Left lobe of liver (tissue), 2 donors: Measurements from ENCODE around the gene FAAP20. TPM values are rescaled to one million over a fixed set of nuclear protein-coding genes. Genes with fewer than 3 reads are reported as not detected.
A peak's percentile ranks its signal among the peaks of the same experiment; 100 is the strongest.

ENCODE experiments used
- ATAC-seq: fragments of 200-7000 bp; cut with Tn5 transposase; one replicate; pipeline ENCODE4 v1.9.1; 2020; ENCODE audit warnings: mild to moderate bottlenecking, moderate library complexity
- DNase-seq: peaks from one replicate; pipeline ENCODE4 v3.0.0-alpha.2; 2020; ENCODE audit warnings: low spot score
- total RNA-seq: library from RNA; stranded (reverse); gene quantifications from one replicate; pipeline ENCODE4 v1.2.1, GENCODE V29; 2021
- donor health status: DM: no; HTN: no; CAD: no; lungs with moderate emphysema.
- donor health status: DM: no; HTN: yes; CAD: no.

FAAP20 gene
- total RNA-seq, 1 donor from 2014 or later = 24.8 TPM

DNA sequence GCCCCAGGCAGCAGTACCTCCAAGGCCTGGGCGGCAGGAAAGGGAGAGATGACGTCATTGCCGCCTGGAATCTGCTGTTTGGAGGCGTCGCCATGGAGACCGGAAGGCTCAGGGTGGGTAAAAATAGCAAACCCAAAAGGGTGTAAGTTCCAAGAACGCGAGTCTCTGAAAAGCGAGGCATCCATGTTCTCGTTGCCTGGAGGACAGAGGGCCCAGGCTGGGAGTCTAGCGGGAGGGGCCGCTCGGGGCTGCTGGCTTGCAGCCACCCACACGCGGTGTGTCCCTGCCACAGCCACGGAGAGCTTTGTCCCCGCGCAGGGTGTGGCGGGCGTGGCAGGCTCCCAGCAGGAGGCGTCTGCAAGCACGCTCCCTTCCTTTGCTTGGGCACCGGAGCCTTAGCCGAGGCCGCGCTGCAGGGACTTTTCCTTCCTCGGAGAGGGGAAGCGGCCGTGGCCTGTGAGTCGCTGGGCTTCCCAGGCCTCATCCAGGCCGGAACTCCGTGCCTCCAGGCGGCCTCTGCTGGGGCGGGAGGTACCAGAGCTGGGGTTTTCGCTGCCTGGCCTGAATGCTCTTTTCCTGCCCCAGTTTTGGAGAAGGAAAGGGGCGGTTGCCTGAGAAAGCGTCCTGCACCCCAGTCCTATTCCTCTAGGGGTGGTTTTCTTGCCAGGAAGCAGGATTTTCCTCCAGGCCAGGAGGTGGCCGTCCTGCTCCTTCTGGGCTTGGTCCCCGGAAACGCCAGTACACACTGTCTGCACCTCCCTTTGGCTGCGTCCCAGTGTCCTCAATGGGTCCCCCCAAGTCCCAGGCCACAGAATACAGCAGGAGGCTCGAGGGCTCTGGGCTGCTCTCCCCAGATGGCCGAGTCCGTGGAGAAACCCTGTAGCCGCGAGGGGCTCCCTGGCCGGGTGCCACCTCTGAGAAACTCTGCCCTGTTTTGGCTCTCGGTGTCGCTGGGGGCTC, 18.2 kb upstream of the FAAP20 start:
- ATAC-seq (no peak), DNase-seq (peak; percentile 72)

DNA sequence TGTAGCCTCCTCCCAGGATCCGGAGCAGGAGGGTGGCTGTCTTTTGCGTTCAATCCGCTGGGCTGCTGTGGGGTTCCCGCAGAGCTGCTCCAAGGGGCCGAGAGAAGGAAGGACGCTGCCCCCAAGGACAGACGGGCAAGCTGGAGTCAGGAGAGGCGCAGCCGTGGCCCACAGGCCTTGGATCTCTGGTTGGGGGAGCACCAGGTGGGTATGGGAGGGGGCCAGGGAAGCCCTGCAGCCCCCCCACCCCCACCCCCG, 17.6 kb upstream of the FAAP20 start:
- no peak for ATAC-seq
- DNase-seq = no peak

DNA sequence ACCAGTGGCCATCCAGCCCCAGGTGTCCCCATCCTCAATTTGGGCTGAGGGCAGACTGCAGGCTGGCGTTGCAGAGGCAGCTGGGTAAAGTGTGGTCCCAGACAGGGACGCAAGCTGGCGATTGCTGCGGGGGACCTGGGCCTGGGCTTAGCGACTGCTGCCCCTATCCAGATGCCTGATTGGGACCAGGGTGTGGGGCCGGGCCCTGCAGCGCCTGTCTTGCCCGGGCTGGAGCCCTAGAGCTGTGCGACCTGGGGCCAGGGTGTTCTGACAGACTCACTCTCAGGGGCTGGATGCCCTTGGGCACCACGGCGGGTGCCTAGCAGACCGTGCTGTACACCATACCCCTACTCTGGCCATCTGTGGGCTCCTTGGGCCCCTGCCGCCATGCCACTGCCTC, 16.2 kb upstream of the FAAP20 start:
- no peak for ATAC-seq
- DNase-seq = no peak

DNA sequence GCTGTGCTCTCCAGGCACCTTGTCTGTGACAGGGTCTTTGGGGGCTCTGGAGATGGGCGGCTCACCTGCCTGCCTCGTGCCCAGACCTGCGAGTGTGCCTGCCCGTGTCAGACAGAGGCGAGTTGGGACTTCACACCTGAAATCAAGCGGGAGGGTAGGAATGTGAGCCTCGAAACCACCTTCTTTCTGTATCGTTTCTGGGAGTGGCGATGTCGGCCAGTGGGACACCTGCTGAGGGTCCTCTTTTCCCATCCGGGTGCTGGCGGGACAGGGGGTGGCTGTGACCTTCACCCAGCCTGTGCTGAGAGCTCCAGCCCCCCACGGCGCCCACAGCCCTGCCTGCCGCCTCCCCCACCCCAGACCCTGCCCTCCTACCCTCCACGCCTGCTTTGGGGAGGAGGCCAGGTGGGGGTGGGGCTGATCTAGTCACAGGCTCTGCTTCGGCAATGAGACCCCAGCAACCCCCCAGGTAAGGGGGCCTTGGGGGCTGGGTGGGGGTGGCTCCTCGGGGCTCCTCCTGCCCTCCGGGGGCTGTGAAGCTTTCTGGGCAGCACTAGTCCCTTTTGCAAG, 15.6 kb upstream of the FAAP20 start:
- ATAC-seq (no peak), DNase-seq (no peak)

DNA sequence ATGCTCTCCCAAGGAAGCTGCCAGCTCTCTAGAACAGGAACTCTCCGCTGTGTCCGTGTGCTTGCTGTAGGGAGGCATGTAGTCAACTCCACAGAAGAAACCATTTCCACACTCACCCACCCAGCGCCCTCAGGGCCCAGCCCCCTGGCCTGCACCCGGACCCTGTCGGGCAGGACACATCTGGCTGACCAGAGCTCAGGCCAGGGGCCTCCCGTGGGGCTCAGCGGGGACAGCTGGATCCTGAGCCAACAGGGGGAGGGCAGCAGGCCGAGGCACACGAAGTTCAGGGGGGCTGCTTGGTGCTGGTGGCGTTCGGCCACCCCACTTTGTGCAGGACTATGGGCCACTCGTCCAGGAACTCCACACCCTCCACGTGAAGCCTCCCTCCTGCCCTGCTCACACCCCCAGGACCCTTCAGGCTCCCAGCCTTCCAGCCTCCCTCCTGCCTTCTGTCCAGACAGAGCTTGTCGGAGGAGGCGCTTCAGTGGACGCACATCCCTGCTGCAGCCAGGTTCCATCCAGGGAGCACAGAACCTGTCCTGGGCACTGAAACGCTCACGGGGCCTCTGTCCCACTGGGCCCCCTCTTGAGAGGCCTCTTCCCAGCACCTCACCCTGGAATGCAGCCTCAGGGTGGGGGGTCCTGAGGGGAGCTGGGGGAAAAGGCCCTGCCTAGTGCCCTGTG, 15.0 kb upstream of the FAAP20 start:
- DNase-seq (no peak), ATAC-seq (no peak)

DNA sequence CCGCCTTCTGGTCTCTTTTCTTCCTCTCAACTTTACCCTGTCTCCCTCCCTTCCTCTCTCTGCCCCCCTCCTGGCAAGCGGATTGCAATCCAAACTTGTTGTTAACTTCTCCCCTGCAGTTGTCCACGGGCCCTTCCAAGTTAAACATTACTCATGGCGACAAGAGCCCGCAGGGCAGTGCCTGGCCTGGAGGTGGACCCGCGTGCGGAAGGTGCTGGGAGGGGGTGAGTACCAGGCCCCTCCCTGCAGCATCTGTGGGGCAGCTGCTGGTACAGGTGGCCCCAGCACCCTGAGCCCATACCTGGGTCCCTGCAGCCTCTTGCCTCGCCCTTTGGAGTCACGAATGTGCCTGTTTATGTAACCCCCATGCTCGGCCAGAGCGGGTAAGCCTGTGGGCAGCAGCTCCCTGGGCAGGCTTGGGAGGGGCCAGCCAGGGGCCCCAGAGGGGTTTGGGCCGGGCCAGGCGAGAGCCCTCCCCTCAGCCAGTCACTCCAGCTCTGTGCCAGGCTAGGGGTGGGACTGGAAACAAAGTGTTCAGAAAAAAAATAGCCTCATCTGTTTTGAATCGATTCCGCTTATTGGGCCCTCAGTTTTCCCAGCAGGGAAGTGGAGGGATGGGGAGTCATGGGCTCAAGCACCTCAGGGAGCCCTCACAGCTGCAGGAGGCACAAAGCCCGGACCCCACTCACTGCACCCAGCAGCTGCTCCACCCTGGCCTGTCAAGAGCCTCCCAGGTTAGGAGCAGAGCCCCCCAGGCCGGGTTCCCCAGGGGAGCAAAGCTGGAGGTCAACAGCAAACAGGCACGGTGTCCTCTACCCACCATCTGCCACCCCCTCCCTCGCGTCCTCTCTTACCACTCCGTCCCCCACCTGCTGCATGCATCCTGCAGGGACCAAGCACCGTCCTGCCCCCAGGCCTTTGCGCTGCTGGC, 14.0 kb upstream of the FAAP20 start:
- DNase-seq (peak; percentile 92), ATAC-seq (peak; percentile 55)

DNA sequence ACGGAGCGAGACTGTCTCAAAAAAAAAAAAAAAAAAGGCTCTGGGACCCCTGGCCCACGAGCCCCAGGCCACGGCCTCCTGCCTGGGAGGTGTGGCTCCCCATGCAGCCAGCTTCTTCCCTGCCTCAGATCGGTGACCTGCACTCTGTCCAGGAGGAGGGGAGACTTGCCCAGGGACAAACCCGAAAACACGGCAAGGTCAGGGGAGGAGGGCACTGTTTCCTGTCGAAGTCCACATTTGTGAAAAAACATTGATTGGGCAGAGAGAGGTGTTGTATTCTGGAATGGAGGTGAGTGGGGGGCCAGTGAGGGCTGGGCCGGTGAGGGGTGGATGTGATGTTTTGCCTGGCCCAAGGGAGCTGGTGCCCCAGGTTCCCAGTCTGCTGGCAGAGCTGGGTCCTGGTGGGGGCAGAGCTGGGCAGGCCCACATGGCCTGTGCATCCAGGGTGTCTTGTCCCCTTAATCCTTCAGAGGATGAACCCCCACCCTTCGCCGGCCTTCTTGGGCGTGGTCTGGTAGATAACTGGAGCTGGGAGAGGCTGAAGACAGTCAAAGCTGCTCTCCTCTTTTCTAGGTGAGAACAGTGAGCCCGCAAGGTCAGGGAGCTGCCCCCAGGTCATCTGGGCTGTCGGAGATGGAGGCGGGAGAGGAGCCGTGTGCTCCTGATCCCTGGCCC, 12.4 kb upstream of the FAAP20 start:
- peak; percentile 34 for ATAC-seq
- peak; percentile 84 for DNase-seq

DNA sequence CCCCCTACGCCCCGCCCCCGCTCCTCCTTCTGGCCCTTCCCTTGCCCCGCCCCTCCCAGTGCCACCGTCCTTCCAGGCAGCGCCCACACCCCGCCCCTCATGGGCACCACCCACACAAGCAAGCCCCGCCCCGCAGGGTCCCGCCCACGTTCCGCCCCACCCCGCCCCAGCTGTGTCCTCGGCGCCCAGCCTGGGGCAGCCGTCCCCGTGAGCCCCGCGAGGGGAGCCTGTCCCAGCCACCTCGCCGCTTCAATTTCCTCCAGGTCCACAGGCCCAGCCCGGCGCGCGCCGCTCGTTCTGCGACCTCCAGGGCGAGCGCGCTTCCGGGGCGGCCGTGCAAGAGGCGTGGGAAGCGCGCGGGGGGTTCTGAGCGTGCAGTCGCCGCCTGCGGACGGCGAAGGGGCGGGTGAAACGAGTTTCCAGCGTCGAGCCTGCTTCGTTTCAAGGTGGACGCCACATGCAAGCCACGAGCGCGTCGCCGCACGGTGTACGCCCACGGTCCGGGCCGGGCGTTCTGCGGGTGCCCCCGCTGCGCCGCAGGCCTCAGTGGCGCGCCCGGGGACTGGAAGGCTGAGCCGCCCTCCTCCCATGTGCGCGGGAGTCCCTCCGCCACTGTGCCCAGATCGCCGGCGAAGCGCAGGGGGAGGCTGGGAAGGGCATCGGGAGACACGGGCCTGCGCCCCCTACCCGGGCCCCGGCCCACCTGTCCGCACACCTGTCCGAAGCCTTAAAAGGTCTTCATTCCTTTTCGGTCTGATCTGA, 10.8 kb upstream of the FAAP20 start:
- ATAC-seq = peak; percentile 72
- DNase-seq = peak; percentile 97

DNA sequence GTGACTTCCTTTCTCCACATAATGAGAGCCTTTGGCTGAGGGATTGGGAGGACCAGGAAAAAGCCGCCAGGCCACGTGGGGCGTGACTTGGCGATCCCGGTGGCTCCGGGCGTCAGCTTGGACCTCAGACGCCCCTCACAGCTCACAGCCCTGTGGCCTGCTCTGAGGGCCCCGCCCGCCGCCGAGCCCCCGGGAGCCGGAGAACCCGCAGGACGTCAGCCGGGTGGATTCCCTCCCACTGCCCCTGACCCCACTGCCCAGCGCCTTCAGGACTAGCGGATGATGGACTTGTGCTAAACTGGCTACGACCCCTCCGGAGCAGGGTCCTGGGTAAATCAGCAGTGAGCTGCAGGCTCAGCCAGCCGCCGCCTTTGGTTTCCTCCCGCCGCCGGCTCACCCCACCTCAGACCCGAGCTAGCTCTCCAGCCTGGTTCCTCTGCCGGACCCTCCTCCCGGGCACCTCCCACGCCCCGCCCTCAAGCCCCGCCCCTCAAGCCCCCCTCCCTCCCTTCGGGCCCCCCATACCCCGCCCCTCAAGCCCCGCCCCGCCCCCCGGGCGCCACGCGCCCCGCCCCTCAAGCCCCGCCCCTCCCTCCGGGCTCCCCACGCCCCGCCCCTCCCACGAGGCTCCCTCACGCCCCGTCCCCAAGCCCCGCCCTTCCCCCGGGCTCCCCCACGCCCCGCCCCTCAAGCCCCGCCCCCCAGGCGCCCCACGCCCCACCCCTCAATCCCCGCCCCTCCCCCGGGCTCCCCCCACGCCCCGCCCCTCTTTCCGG, 10.0 kb upstream of the FAAP20 start:
- DNase-seq (peak; percentile 83), ATAC-seq (peak; percentile 47)

DNA sequence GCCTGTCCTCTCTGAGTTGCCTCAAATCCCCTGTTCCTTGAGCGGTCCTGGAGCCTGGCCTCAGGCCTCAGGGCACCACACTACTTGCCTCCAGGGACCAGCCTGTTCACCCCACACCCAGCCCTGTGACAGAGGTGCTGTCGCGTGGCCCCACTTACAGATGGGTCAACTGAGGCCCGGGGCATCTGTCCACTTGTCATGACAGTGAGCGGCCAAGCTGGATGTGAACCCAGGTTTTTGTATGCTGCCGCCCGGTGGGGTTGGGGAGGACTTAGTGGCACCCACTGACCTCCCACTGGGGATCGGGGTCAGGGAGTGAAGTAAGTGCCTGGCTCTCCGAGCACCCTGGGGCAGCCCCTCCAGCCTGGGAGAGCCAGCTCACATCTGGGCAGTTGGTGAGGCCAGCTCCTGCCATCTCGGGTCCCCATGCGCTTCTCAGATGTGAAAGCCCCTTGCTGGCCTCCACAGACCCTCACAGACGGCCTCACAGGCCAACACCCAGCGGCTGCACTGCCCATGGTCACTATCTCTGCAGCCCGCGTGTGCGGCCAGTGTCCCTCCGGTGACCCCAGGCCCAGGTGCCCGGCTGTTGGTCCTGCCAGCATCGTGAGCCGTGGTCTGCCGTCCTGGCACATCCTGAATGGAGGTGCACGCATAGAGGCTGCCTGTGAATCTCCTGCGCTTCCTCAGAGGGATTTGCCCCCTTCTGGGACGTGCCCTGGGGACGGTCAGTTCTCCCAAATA, 9.3 kb upstream of the FAAP20 start:
- ATAC-seq (no peak), DNase-seq (no peak)

DNA sequence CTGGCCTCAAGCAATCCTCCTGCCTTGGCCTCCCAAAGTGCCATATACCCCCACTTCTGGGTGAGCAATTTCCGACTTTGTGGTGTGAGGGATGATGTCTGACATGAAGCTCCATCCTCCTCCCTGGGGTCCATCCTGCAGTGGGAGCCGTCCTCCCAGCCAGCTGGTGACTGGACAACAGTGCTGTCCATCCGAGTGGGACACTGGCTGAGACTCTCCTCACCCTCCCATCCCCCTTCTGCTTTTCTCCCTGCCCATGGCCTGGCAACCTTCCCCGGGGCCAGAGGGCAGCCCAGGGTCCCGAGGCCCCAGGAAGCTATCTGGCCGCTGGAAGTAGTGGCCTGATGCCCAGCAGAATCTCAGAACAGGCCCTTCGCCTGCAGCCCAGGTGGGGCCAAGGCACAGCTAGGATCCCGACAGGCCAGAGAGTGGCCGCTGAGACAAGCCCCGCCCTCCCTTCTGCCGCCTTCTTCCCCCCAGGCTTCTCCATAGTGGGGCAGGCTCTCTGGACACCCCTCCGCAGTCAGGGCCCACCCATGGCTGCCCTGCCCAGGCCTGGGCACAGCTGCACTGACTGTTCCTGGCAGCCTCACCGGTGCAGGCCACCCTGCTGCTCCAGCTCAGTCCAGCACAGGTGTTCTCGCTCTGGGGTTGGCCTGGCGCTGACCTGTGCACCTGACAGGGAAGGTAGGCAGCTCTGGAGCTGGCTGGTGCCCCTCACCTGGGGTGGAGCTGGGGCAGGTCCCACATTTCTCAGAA, 8.4 kb upstream of the FAAP20 start:
- DNase-seq (no peak), ATAC-seq (no peak)

DNA sequence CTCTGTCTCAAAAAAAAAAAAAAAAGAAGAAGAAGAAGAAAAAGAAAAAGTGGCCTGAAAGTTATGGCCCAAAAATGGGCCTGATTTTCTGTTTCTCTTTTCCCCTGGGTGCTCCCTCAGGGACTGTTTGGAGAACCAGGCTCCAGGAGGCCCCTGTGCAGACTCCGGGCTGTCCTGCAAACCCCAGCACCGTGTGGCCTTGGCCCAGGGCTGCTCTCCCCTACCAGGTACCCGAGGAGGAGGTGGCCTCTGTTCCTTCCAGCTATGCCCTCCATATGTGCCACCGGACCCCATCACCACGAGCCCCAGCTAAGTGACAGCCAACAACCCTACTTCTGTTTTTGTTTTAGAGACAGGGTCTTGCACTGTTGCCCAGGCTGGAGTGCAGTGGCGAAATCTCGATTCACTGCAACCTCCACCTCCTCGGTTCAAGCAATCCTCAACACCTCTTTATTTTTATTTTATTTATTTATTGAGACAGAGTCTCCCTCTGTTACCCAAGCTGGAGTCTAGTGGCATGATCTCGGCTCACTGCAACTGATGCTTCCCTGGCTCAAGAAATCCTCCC, 7.5 kb upstream of the FAAP20 start:
- DNase-seq (no peak), ATAC-seq (no peak)

DNA sequence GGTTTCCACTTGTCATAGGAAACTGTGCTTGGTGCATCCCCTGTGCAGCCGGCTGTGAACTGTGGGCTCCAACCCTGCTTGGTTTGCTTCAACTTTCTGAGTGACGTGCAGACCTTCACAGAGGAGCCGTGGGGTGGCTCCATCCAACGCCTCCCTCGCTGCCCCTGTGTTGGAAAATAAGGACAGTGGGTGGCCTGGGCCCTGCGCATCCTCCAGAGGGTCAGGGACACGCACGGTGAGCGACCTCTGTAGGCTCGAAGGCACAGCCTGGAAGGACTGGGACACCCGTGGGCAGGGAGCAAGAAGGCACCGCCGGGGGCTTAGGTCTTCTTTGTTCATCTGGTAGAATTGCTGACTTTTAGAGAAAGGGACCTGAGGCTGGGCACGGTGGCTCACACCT, 6.5 kb upstream of the FAAP20 start:
- DNase-seq = no peak

DNA sequence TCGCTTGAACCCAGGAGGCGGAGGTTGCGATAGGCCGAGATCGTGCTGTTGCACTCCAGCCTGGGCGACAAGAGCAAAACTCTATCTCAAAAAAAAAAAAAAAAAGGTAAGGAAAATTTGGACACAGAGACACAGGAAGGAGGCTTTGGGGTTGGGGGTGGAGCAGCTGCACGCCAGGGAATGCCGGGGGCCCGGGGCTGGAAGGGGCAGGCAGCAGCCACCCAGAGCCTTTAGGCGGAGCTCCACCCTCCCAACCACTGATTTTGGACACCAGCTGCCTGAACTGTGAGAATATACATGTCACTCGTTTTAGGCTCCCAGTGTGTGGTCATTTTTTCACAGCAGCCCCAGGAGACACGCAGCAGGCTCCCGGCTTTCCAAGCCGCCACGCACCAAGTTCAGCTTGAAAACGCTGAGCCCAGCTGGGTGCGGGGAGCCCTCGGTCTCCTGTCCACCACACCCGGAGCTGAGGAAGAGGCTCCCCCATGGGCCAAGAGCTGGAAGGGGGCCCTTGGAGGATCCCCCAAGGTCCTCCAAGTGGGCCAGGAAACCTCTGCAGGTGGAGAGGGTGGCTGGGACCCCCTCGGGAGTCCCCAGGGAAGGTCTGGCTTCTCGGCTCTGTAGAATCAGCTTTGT, 5.9 kb upstream of the FAAP20 start:
- DNase-seq (no peak), ATAC-seq (no peak)

More for the DNA sequence above, 6.5 kb upstream of the FAAP20 start:
- no peak for ATAC-seq

DNA sequence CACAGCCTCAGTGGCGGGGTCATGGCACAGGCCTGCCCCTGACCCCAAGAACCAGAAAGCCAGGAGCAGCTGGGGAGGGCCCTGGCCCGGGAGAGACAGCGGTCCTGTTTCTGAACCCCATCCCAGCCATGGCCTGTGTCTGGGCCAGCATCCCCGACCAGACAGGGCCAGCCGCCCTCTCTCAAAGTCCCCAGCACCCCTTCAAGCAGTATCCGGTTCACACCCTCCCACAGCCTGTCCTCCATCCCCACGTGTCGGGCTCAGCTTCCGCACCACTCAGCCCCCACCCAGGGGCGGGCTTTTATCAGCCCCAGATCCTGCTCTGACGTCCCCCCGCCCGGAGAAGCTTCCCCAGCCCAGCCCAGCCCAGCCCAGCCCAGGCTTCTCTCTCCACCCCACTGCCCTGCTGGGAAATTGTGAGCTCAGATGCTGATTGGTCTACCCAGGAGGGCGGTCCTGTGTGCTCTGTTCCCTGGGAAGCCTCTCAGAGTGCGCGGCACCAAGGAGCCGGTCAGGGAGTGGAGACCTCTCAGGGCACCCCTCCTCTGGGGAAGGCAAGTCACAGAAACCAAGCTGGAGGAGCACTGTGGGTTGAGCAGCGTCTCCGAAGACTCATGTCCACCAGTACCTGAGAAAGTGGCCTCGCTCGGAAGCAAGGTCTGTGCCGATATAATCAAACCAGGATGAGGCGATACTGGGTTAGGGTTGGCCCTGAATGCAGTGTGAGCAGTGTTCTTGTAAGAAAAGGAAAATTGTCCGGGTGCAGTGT, 4.7 kb upstream of the FAAP20 start:
- ATAC-seq (peak; percentile 75), DNase-seq (peak; percentile 84)

DNA sequence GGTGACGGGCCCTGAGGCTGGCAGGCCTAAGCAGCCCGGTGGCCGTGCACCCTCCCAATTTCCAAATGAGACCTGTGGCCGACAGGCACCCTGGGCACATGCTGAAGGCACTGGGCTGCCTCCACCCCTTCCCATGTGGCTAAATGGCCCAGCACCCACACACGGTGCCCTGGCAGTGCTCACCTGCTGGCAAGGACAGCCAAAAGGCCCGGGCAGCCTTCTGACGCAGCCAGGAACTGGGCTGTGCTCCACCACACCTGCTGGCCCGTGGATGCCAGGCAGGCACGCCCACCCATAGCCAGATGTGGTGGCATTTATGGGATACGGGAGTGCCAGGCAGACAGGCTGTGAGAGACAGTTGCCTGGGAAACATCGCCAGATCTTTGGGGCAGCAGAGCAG, 4.0 kb upstream of the FAAP20 start:
- ATAC-seq (peak; percentile 11), DNase-seq (peak; percentile 72)
